H1 (cell line): ENCODE results near the gene CSNK1D. TPM values are rescaled to one million over a fixed set of nuclear protein-coding genes. Genes with fewer than 3 reads are reported as not detected.

ENCODE experiments used
- CTCF ChIA-PET: fragments of 300-600 bp; sonication (Branson Sonifier 250); formaldehyde crosslinking; loops from one replicate; lab custom pipeline; 2021; ENCODE audit not compliant: partially characterized antibody; lab: Charles Lee
- POLR2A ChIA-PET: fragments of 300-600 bp; sonication (Branson Sonifier 250); formaldehyde crosslinking; loops from one replicate; lab custom pipeline; 2021; ENCODE audit warnings: inconsistent platforms; ENCODE audit not compliant: partially characterized antibody; lab: Charles Lee
- DNase-seq, 2 experiments: peaks; one replicate each; pipeline versions ENCODE4 v3.0.0 to v3.0.0-alpha.2; 2010 to 2022; ENCODE audit warnings: low spot score in 2 of 2, low read depth in 1 of 2, mixed read lengths in 1 of 2
- FAIRE-seq: peaks from 2 replicates; lab custom pipeline; 2011; peaks lifted over from hg19 to GRCh38; lab: Jason Lieb, UNC
- H2AFZ ChIP-seq: 2 replicates; pipeline ENCODE4 v1.8.1; 2012; ENCODE audit warnings: low read length, inconsistent platforms
- H2AK5ac ChIP-seq: 2 replicates; pipeline ENCODE4 v1.6.1; 2013; ENCODE audit warnings: low read depth, low read length
- H2BK120ac ChIP-seq: replicated peaks from 2 replicates; pipeline ENCODE3; 2013; ENCODE audit warnings: low read depth, low read length, inconsistent platforms
- H2BK12ac ChIP-seq: 2 replicates; pipeline ENCODE4 v1.6.1; 2013; ENCODE audit warnings: low read depth, low read length
- H2BK15ac ChIP-seq: 2 replicates; pipeline ENCODE4 v1.6.1; 2013; ENCODE audit warnings: low read length
- H2BK20ac ChIP-seq: 2 replicates; pipeline ENCODE4 v1.6.1; 2013; ENCODE audit warnings: low read length
- H2BK5ac ChIP-seq: 2 replicates; pipeline ENCODE4 v1.6.1; 2013; ENCODE audit warnings: low read depth, low read length
- H3K14ac ChIP-seq: 2 replicates; pipeline ENCODE4 v1.6.1; 2013; ENCODE audit warnings: inconsistent platforms; ENCODE audit not compliant: insufficient read length
- H3K18ac ChIP-seq: 2 replicates; pipeline ENCODE4 v1.6.1; 2013; ENCODE audit warnings: low read length; ENCODE audit errors: extremely low read depth
- H3K23ac ChIP-seq: 2 replicates; pipeline ENCODE4 v1.6.1; 2013; ENCODE audit warnings: inconsistent platforms; ENCODE audit not compliant: insufficient read length
- H3K23me2 ChIP-seq: 2 replicates; pipeline ENCODE4 v1.6.1; 2013; ENCODE audit warnings: low read depth, low read length
- H3K27ac ChIP-seq: 2 replicates; pipeline ENCODE4 v1.6.1; 2011; ENCODE audit warnings: low read depth, low read length, inconsistent platforms
- H3K27me3 ChIP-seq, 4 experiments: replicated peaks in 1 of 4; 1 replicate in 1 of 4; 2 replicates in 3 of 4; pipeline versions ENCODE4 v1.6.1 to v1.8.1; 2011 to 2013; ENCODE audit warnings: low read length in 3 of 4, mild to moderate bottlenecking in 3 of 4, inconsistent platforms in 2 of 4, mixed read lengths in 2 of 4, moderate library complexity in 1 of 4; ENCODE audit not compliant: control insufficient read depth in 3 of 4, insufficient read depth in 3 of 4; ENCODE audit errors: extremely low read depth in 1 of 4
- H3K36me3 ChIP-seq, 4 experiments: 2 replicates each; pipeline versions ENCODE4 v1.6.1 to v1.8.1; 2011 to 2013; ENCODE audit warnings: mild to moderate bottlenecking in 4 of 4, low read length in 3 of 4, moderate library complexity in 2 of 4, control low read depth in 1 of 4, inconsistent platforms in 1 of 4; ENCODE audit not compliant: insufficient read depth in 4 of 4, control insufficient read depth in 2 of 4
- H3K4ac ChIP-seq: replicated peaks from 2 replicates; pipeline ENCODE3; 2013; ENCODE audit warnings: low read length, low read depth, mixed read lengths, inconsistent platforms; ENCODE audit not compliant: insufficient read length
- H3K4me1 ChIP-seq, 4 experiments: replicated peaks in 1 of 4; 1 replicate in 1 of 4; 2 replicates in 3 of 4; pipeline versions ENCODE4 v1.6.1 to v1.8.1; 2011 to 2013; ENCODE audit warnings: low read length in 3 of 4, inconsistent platforms in 2 of 4, mixed read lengths in 1 of 4; ENCODE audit not compliant: insufficient read depth in 4 of 4, control insufficient read depth in 3 of 4
- H3K4me2 ChIP-seq, 2 experiments: 2 replicates each; pipeline versions ENCODE4 v1.6.1 to v1.8.1; 2011 to 2013; ENCODE audit warnings: low read depth in 2 of 2, low read length in 2 of 2, control low read depth in 1 of 2, inconsistent platforms in 1 of 2, mild to moderate bottlenecking in 1 of 2; ENCODE audit not compliant: insufficient read depth in 1 of 2
- H3K4me3 ChIP-seq, 4 experiments: fragments of 200-600, 300-600 bp in 1 of 4; sonication (generic), shearing (Covaris generic), sonication (Bioruptor Twin) in 1 of 4; 2 replicates each; pipeline versions ENCODE4 v1.5.1 to v1.8.1; 2011 to 2016; ENCODE audit warnings: low read length in 4 of 4, low read depth in 3 of 4, control low read depth in 2 of 4, inconsistent platforms in 2 of 4, mild to moderate bottlenecking in 2 of 4, mixed read lengths in 1 of 4, moderate library complexity in 1 of 4; ENCODE audit not compliant: insufficient read depth in 2 of 4; ENCODE audit errors: extremely low read depth in 1 of 4
- H3K56ac ChIP-seq: replicated peaks from 2 replicates; pipeline ENCODE3; 2013; ENCODE audit warnings: low read depth, mild to moderate bottlenecking, mixed read lengths, low read length, inconsistent platforms; ENCODE audit not compliant: insufficient read length
- H3K79me1 ChIP-seq: 2 replicates; pipeline ENCODE4 v1.6.1; 2013; ENCODE audit warnings: low read depth, low read length, control low read depth
- H3K79me2 ChIP-seq, 2 experiments: 2 replicates each; pipeline versions ENCODE4 v1.6.1 to v1.8.1; 2012 to 2013; ENCODE audit warnings: low read length in 2 of 2, mild to moderate bottlenecking in 2 of 2, inconsistent platforms in 1 of 2; ENCODE audit not compliant: insufficient read depth in 2 of 2, control insufficient read depth in 1 of 2
- H3K9ac ChIP-seq, 4 experiments: replicated peaks in 1 of 4; 1 replicate in 1 of 4; 2 replicates in 3 of 4; pipeline versions ENCODE4 v1.6.1 to v1.8.1; 2011 to 2013; ENCODE audit warnings: low read depth in 3 of 4, low read length in 3 of 4, control low read depth in 2 of 4, mild to moderate bottlenecking in 2 of 4, moderate library complexity in 2 of 4, inconsistent platforms in 1 of 4; ENCODE audit errors: extremely low read depth in 1 of 4
- H3K9me3 ChIP-seq, 2 experiments: 2 replicates each; pipeline versions ENCODE4 v1.6.1 to v1.8.1; 2012 to 2013; ENCODE audit warnings: mild to moderate bottlenecking in 2 of 2, moderate library complexity in 2 of 2, control low read depth in 1 of 2, inconsistent platforms in 1 of 2, low read depth in 1 of 2, low read length in 1 of 2, mixed read lengths in 1 of 2; ENCODE audit not compliant: insufficient read depth in 2 of 2
- H4K20me1 ChIP-seq, 2 experiments: replicated peaks in 1 of 2; 2 replicates each; pipeline versions ENCODE3 to v1.8.1; 2011 to 2013; ENCODE audit warnings: inconsistent platforms in 2 of 2, low read length in 2 of 2, mild to moderate bottlenecking in 1 of 2; ENCODE audit not compliant: insufficient read depth in 2 of 2, control insufficient read depth in 1 of 2
- H4K5ac ChIP-seq: 2 replicates; pipeline ENCODE4 v1.6.1; 2013; ENCODE audit warnings: low read length, low read depth, mixed read lengths, inconsistent platforms; ENCODE audit not compliant: insufficient read length
- H4K8ac ChIP-seq: 2 replicates; pipeline ENCODE4 v1.8.0; 2013; ENCODE audit warnings: mild to moderate bottlenecking, moderate library complexity, low read length, inconsistent platforms; ENCODE audit not compliant: insufficient read depth; ENCODE audit errors: extremely low read depth
- H4K91ac ChIP-seq: replicated peaks from 2 replicates; pipeline ENCODE3; 2013; ENCODE audit warnings: low read length, mixed read lengths, inconsistent platforms; ENCODE audit not compliant: insufficient read length
- FOSL1 ChIP-seq: IDR thresholded peaks from 2 replicates; pipeline ENCODE4 v1.6.1; 2011; ENCODE audit warnings: mild to moderate bottlenecking, low read depth, low read length, moderate library complexity; ENCODE audit not compliant: insufficient read depth
- SIN3A ChIP-seq, 2 experiments: IDR thresholded peaks in 1 of 2; conservative IDR thresholded peaks in 1 of 2; 2 replicates each; pipeline ENCODE4 v1.6.1; 2011 to 2012; ENCODE audit warnings: low read length in 2 of 2, improper control_type of control experiment in 1 of 2, low read depth in 1 of 2, mild to moderate bottlenecking in 1 of 2
- SIX5 ChIP-seq: IDR thresholded peaks from 2 replicates; pipeline ENCODE4 v1.6.1; 2011; ENCODE audit warnings: mild to moderate bottlenecking, low read depth, low read length
- TAF1 ChIP-seq: IDR thresholded peaks from 2 replicates; pipeline ENCODE4 v1.6.1; 2011; ENCODE audit warnings: mild to moderate bottlenecking, low read depth, low read length
- WGBS, 2 experiments: shearing (Covaris generic) in 1 of 2; methylation state at CpG; one replicate each; pipeline versions ENCODE4 v1.1.6 to v1.1.7; 2013 to 2015; ENCODE audit warnings: low lambda C conversion rate in 2 of 2, mixed read lengths in 2 of 2, inconsistent platforms in 1 of 2, low coverage in 1 of 2, missing lambda C conversion rate in 1 of 2; ENCODE audit not compliant: insufficient replicate concordance in 2 of 2, insufficient coverage in 1 of 2, insufficient read length in 1 of 2; ENCODE audit errors: extremely low coverage in 1 of 2, missing lambda C conversion rate in 1 of 2; 5-methylcytosine and 5-hydroxymethylcytosine counted together
- polyA plus RNA-seq, 7 experiments: library from polyadenylated mRNA; depleted of rRNA in 3 of 7; stranded (reverse) in 5 of 7; unstranded in 2 of 7; fragments of >200 nt in 5 of 7; fragments of 200-250 nt in 2 of 7; gene quantifications; 1 replicate in 5 of 7; 2 replicates in 1 of 7; 4 replicates in 1 of 7; pipeline versions ENCODE4 v1.2.1 to v1.2.3, GENCODE V29; 2011 to 2013; ENCODE audit warnings: missing spikeins in 2 of 7, mixed read lengths in 2 of 7
- total RNA-seq: library from RNA; stranded (reverse); fragmentation: NEBNext Ultra II Directional; extraction: Animal tissue kit (Norgen Biotek cat#: 25700); gene quantifications from 2 replicates; pipeline ENCODE4 v1.2.1, GENCODE V29; 2021

Gene CSNK1D
- total and polyA plus RNA-seq, 2 of the 8 experiments (the other 6 are each of a cell fraction or from before 2014, with no cell fraction given) = 73.5 to 103 TPM

DNA sequence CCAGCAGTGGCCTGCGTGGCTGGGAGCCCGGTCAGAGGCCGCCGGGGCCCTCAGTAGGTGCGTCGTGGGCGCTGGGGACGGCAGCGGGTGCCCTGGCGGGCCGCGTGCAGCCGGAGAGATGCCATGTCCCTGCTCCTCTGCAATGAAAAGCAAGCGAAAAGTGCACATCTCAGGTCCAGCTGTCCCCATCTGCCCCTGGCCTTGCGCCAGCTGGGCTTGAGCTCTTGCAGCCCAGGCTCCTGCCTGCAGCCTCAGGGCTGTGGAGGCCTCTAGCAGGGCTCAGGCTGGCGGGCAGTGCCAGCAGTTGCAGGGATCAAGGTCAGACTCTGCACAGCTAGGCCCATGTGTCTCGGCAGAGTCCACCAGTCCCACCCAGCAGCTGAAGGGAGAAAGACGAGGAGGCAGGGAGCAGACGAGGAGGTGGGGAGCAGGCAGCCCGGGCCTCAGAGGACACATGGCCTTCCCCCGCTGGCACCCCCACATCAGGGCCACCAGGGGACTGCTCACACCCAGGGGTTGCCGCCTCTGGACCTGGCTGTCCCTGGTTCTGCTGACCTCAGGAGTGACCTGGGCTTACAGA, 33.5 kb downstream of the CSNK1D start:
- Histone ChIP-seq H2BK15ac (no peak overlapping the region), H3K23me2 (no peaks in the 10 kb centered on the region; the same call in 1 of the 2 replicates), H3K4me1 (peaks cover 0 to 4% (median 1%) of the 10 kb centered on the region in 4 experiments; a peak in 4 of 7 replicates), H2AFZ (no peak overlapping the region), H2BK12ac (no peak overlapping the region), H2BK120ac (no peak overlapping the region), H3K79me1 (peaks cover 10% of the 10 kb centered on the region), H3K4me3 (no peak overlapping the region), H3K56ac (no peak overlapping the region), H3K79me2 (peaks cover 0 to 12% of the 10 kb centered on the region in 2 experiments; a peak in 1 of 4 replicates), H3K18ac (no peak overlapping the region), H3K9me3 (no peaks in the 10 kb centered on the region; a peak in 1 of 4 replicates), H3K14ac (no peak overlapping the region), H3K4me2 (no peak overlapping the region), H3K23ac (no peak overlapping the region), H4K5ac (no peak overlapping the region), H3K9ac (no peak overlapping the region), H3K36me3 (peaks cover 14 to 37% (median 24%) of the 10 kb centered on the region in 4 experiments), H2AK5ac (no peak overlapping the region), H4K8ac (0 out of 2 replicates have a peak overlapping the region, but pooled peaks have one; percentile 42), H2BK20ac (no peak overlapping the region), H3K27me3 (no peaks in the 10 kb centered on the region; a peak in 1 of 7 replicates), H4K20me1 (peaks cover 28 to 33% of the 10 kb centered on the region in 2 experiments), H2BK5ac (no peak overlapping the region), H3K27ac (no peak overlapping the region), H3K4ac (no peak overlapping the region), H4K91ac (no peak overlapping the region)
- ChIA-PET POLR2A (interaction anchor here (1.3 to 2.4 kb wide), 5 partner anchors 9 to 53 kb away, joined by 3 to 8 read pairs (median 4); partner anchors contain the start of gene SLC16A3), CTCF (interaction anchor here (1.8 kb wide), 1 partner anchor 60 kb away, joined by 5 read pairs; no protein-coding TSS in a partner anchor)
- 92% methylated on average over 21 of the region's 22 CpGs; no CpG with 5 or more reads in 1 of the 2 experiments for WGBS, 2 experiments
- no peak for FAIRE-seq
- no peak for DNase-seq
- no peak for TF ChIP-seq FOSL1
- TF ChIP-seq TAF1 = no peak
- TF ChIP-seq SIN3A (conservative IDR thresholded peaks at IDR 0.05 in 1 of 2, IDR thresholded peaks at IDR 0.05 in 1 of 2; ENCODE audit: low read depth in 1 of 2, low read length in 2 of 2) = no peak
- TF ChIP-seq SIX5 = no peak
